PFSK-1 (cell line): ENCODE results near the gene KXD1.

Experiments used
- FOXP2 ChIP-seq: optimal IDR thresholded peaks from 2 replicates; pipeline ENCODE3; 2011; ENCODE audit warnings: borderline replicate concordance, control low read depth, inconsistent platforms; ENCODE audit not compliant: insufficient read depth; ENCODE audit errors: extremely low read length, extremely low read depth
- POLR2AphosphoS5 ChIP-seq: IDR thresholded peaks from 2 replicates; pipeline ENCODE4 v1.6.1; 2012; ENCODE audit warnings: low read depth, mild to moderate bottlenecking, control low read depth, low read length, moderate library complexity
- SIN3A ChIP-seq: IDR thresholded peaks from 2 replicates; pipeline ENCODE4 v1.6.1; 2012; ENCODE audit warnings: mild to moderate bottlenecking, low read length, moderate library complexity, borderline replicate concordance; ENCODE audit not compliant: insufficient read depth
- TAF1 ChIP-seq: IDR thresholded peaks from 2 replicates; pipeline ENCODE4 v1.6.1; 2012; ENCODE audit warnings: low read length, control low read depth, borderline replicate concordance; ENCODE audit not compliant: insufficient read depth
- TF ChIP-seq, protein P1 (sequence below), 2 experiments: IDR thresholded peaks; 2 replicates each; pipeline versions ENCODE4 v1.6.1 to v1.8.0; 2011 to 2012; ENCODE audit warnings: low read depth in 2 of 2, low read length in 2 of 2, control low read depth in 1 of 2, inconsistent platforms in 1 of 2, mild to moderate bottlenecking in 1 of 2, moderate library complexity in 1 of 2; ENCODE audit not compliant: insufficient read depth in 1 of 2

KXD1 gene

DNA sequence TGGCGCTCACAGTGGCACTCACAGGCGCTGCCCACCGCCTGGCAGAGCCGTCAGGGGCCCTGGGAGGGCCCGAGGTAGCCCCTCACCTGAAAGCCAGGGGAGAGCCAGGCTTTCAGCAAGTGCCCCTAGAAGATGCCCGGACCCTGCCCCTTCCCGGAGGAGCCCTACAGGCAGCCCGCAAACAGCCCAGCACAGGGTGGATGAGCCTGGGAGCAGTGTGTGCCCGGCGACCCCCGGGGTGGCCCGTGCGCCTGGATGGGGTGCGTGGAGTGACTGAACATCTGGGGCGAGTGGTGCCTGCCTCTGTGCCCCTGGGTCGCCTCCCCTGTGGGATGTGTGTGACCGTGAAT, 47.5 kb downstream of the KXD1 start:
- TF ChIP-seq SIN3A (no peak), FOXP2 (no peak), POLR2AphosphoS5 (no peak), TAF1 (no peak)
- TF ChIP-seq, protein P1, sequence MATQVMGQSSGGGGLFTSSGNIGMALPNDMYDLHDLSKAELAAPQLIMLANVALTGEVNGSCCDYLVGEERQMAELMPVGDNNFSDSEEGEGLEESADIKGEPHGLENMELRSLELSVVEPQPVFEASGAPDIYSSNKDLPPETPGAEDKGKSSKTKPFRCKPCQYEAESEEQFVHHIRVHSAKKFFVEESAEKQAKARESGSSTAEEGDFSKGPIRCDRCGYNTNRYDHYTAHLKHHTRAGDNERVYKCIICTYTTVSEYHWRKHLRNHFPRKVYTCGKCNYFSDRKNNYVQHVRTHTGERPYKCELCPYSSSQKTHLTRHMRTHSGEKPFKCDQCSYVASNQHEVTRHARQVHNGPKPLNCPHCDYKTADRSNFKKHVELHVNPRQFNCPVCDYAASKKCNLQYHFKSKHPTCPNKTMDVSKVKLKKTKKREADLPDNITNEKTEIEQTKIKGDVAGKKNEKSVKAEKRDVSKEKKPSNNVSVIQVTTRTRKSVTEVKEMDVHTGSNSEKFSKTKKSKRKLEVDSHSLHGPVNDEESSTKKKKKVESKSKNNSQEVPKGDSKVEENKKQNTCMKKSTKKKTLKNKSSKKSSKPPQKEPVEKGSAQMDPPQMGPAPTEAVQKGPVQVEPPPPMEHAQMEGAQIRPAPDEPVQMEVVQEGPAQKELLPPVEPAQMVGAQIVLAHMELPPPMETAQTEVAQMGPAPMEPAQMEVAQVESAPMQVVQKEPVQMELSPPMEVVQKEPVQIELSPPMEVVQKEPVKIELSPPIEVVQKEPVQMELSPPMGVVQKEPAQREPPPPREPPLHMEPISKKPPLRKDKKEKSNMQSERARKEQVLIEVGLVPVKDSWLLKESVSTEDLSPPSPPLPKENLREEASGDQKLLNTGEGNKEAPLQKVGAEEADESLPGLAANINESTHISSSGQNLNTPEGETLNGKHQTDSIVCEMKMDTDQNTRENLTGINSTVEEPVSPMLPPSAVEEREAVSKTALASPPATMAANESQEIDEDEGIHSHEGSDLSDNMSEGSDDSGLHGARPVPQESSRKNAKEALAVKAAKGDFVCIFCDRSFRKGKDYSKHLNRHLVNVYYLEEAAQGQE (IDR thresholded peaks at IDR 0.05; ENCODE audit: insufficient read depth in 1 of 2, low read depth in 2 of 2, low read length in 2 of 2) = no peak

DNA sequence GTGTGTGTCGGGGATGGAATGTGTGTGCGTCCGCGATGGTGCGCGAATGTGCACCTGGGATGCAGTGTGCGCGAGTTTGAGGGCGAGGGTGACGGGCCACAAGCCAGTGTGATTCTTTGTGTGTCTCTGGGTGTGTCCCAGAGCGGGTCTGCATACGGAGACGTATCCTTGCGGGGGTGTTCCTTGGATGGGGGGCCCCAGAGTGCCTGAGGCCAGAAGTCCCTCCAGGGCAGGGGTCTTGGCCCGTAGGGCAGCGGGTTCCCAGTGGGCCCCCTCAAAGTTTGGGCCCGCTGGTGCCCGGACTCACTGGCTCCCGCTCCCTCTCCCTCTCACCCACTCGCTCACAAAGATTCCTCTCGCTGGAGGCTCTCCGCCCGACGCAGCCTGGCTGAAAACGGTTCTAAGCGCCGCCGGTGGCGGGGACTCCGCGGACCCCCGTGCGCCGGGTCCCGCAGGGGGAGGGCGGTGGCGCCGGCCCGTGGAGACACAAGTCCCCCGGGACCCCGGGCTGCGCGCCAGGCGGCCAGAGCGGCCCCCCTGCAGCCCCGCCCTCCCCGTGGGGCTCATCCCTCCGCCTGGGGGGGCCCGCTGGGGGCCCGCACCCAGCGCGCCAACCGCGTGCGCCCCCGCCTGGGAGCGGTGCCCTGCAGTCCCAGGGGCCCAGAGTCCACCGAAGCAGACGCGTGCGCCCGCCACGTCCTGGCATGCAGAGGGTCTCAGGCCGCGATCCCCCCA, 48.0 kb downstream of the KXD1 start:
- TF ChIP-seq POLR2AphosphoS5 (no peak), TAF1 (no peak), SIN3A (no peak), FOXP2 (no peak)
- TF ChIP-seq, protein P1 (IDR thresholded peaks at IDR 0.05; ENCODE audit: insufficient read depth in 1 of 2, low read depth in 2 of 2, low read length in 2 of 2) = no peak

DNA sequence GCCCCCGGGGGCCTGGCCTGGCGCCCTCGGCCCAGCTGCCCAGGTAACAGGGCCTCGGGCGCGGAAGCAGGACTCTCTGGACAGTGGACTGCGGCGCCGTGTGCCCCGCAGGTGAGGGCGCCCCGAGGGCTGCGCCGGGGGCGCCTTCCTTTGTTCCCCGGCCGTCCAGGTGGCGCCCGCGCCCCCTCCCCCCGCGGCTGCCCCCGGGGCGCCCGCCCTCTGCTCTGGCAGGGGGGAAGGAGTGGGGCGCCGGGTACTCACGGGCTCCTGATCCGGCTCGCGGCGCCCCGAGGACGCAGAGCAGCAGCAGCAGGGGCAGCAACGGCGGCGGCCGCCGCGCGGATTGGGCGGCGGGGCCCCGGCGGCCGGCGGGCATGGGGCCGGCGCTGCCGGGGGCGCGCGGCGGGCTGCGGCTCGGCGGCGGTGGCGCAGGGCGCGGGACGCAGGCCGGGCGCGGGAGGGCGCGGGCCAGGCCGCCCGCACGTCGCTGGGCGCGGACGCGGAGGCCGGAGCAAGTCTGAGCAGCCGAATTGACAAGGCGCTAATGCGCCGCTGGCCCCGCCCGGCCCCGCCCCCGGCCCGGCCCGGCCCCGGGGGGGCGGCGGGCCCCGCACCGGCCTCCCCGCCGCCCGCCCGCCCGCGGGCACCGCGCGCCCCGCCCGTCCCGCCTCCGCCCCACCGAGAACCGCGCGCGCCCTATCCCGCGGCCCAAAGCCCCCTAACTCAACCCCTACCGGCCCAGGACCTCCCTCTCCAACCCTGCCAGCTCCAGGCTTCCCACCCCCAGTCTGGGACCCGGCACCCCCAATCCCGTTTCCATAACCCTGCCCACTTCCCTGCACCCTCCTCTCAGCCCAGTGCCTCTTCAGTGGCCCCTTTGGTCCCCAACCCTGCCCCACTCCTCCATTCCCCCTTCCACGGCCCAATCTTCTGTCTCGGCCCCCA, 48.9 kb downstream of the KXD1 start, which contains the start of gene CRLF1:
CRLF1 (minus strand) TSS at position 519 of the 945 bp plus-strand sequence; CDS start at position 376, 143 bp downstream.
- TF ChIP-seq, protein P1 (IDR thresholded peaks at IDR 0.05; ENCODE audit: insufficient read depth in 1 of 2, low read depth in 2 of 2, low read length in 2 of 2) = no peak
- TF ChIP-seq SIN3A = no peak
- TF ChIP-seq FOXP2 = no peak
- TF ChIP-seq TAF1 = no peak
- no peak for TF ChIP-seq POLR2AphosphoS5

GRCh38 chr19:18607226-18608101, 49.8 kb downstream of the KXD1 start:
- no peak for TF ChIP-seq TAF1
- no peak for TF ChIP-seq SIN3A
- TF ChIP-seq, protein P1 (IDR thresholded peaks at IDR 0.05; ENCODE audit: insufficient read depth in 1 of 2, low read depth in 2 of 2, low read length in 2 of 2) = no peak
- TF ChIP-seq POLR2AphosphoS5 = no peak
- TF ChIP-seq FOXP2 = no peak
